HG02884 (cell line): Measurements from ENCODE around the gene SHD.
"Not testable (repeated sequence)": the region's sequence is repeated elsewhere in the genome, so short reads cannot be mapped to it uniquely, and the experiment has no call there.

Source experiments
- ATAC-seq: cut with Tn5 transposase; IDR thresholded peaks from one replicate; pipeline ENCODE4 v1.9.1; 2021; ENCODE audit warnings: mild to moderate bottlenecking, moderate library complexity; ENCODE audit not compliant: unreplicated experiment

The SHD gene, protein sequence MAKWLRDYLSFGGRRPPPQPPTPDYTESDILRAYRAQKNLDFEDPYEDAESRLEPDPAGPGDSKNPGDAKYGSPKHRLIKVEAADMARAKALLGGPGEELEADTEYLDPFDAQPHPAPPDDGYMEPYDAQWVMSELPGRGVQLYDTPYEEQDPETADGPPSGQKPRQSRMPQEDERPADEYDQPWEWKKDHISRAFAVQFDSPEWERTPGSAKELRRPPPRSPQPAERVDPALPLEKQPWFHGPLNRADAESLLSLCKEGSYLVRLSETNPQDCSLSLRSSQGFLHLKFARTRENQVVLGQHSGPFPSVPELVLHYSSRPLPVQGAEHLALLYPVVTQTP

DNA sequence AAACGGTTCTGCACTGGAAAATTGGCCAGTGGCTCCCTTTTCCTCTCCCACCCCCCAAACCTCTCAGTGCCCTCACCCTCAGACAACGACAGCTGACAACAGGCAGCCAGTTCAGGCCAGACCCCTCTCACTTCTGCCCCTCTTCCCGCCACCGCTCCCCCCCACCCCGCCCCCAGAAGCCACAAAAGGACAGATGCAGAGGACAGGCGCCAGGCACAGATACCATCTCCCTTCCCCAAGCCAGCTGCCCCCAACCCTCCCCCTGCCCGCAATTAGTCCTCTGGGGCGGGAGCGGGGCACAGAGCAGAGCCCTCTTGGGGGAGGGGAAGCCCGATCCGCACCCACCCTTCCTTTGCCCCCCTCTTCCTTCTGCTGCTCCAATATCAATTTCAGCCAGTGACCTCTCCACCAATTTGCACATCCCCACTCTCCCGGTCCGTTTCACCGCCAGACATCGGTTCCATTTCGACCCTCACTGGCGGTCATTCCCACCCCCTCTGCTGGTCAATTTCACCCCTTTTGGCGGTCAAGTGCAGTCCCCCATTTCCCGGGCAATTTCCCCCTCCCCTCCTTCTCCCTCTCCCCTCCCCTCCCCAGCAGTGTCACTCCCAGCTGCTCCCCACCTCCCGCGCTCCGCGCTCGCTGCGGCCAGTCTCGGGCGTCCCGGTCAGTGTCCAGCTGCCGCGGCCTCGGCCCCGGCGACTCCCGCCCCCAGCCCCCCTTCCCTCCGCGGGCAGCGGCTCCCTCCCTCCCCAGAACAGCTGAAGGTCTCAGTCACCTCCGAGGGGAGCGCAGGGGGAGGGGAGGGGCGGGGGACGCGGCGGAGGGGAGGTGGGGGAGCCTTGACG is at the start of gene SHD:
SHD (plus strand) TSS at position 848 of the 848 bp plus-strand sequence. CDS start 798 bp downstream, outside the sequence.
- ATAC-seq, result no peak

DNA sequence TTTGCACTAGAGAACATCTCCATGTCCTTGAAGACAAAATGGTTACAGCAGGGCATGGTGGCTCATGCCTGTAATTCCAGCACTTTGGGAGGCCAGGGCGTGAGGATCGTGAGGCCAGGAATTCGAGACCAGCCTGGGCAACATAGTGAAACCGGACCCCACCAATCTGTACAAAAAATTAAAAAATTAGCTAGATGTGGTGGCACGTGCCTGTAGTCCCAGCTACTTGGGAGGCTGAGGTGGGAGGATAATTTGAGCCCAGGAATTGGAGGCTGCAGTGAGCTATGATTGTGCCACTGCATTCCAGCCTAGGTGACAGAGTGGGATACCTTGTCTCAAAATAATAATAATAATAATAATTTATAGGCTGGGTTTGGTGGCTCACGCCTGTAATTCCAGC is 48.8 kb upstream of the SHD start:
- ATAC-seq, result not testable (repeated sequence)

DNA sequence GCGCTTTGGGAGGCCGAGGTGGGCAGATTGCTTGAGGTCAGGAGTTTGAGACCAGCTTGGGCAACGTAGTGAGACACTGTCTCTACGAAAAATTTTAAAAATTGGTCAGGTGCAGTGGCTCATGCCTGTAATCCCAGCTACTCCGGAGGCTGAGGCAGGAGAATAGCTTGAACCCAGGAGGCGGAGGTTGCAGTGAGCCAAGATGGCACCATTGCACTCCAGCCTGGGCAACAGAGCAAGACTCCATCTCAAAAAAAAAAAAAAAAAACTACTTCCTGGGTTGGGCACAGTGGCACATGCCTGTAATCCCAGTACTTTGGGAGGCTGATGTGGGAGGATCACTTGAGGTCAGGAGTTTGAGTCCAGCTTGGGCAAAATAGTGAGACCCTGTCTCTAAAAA is 47.5 kb upstream of the SHD start:
- ATAC-seq, result not testable (repeated sequence)

DNA sequence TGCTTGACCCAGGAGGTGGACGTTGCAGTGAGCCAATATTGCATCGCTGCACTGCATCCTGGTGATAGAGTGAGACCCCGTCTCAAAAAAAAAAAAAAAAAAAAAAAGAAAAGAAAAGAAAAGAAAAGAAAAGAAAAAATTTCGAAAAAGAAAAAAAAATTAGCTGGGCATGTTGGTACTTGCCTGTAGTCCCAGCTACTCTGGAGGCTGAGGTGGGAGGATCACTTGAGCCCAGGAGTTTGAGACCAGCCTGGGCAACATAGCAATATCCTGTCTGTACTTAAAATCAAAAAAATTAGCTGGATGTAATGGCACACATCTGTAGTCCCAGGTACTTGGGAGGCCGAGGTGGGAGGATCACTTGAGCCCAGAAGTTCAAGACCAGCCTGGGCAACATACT is 46.9 kb upstream of the SHD start:
- ATAC-seq, result not testable (repeated sequence)

DNA sequence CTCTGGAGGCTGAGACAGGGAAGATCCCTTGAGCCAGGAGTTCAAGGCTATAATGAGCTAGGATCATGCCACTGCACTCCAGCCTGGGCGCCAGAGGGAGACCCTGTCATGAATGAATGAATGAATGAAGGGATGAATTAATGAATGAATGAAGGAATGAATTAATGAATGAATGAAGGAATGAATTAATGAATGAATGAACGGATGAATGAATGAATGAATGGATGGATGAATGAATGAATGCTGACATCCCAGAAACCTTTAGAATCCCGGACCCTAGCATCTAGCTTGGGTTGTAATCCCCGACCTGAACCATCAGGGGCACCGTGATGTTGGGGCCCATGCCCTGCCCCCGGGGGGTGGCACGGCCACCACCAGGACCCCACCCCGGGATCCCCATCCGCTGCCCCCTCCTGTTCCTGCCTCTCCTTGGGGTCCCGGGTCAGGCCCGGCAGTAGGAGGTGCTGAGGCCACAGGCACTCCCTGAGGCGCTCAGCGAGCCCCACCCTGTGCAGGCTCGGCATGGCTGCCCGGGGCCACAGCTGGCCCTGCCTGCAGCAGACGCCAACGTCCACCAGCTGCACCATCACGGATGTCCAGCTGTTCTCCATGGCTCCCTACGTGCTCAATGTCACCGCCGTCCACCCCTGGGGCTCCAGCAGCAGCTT is 46.3 kb upstream of the SHD start:
- ATAC-seq, result no peak

DNA sequence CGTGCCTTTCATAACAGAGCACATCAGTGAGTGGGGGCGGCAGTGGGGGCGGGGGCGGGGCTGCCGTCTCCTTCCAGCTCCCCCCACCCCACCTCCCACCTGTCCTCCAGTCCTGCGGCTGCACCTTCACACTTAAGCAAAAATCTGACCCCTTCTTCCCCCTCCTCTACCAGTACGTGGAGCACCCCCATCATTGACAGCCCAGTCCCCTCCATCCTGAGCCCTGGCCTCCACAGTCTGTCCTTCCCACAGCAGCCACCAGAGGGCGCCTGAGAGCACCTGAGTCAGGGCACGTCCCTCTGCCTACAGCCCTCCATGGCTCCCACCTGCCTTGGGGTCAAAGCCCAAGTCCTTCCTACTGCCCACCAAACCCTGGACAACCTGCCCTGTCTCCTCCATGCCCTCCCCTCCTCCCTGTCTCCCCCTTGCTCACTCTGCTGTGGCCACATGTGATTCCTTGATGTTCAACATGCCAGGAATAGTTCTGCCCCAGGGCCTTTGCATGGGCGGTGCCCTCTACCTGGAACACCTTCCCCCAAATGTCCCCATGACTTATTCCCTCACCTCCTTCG is 45.7 kb upstream of the SHD start:
- no peak for ATAC-seq

DNA sequence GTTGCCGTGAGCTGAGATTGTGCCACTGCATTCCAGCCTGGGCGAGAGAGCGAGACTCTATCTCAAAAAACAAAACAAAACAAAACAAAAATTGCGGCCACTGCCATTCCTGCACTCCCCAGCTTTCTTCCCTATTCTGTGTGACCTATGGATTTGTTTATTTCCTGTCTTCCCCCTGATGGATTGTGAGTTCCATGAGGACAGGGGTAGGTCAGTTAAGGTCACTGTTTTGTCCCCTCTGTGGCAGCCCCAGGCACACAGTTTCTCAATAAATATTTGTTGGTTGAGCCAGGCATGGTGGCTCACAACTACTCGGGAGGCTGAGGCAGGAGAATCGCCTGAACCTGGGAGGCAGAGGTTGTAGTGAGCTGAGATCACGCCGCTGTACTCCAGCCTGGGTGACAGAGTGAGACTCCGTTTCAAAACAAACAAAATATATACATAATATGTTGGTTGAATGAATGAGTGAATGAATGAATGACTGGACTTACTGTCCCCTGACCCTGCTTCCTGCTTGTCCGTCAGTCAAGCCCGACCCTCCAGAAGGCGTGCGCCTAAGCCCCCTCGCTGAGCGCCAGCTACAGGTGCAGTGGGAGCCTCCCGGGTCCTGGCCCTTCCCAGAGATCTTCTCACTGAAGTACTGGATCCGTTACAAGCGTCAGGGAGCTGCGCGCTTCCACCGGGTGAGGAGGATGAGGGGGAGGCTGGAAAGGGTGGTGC is 44.8 kb upstream of the SHD start:
- no peak for ATAC-seq

DNA sequence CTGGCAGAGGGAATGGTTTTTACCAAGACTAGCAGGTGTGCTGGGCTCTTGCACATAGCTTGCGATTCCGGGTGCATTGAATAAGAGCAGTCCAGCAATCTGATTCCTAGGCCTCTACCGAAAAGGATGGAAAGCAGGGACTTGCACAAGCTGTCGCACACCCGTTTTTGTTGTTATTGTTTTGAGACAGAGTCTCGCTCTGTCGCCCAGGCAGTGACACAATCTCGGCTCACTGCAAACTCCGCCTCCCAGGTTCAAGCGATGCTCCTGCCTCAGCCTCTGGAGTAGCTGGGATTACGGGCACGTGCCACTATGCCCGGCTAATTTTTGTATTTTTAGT is 44.2 kb upstream of the SHD start:
- no peak for ATAC-seq

DNA sequence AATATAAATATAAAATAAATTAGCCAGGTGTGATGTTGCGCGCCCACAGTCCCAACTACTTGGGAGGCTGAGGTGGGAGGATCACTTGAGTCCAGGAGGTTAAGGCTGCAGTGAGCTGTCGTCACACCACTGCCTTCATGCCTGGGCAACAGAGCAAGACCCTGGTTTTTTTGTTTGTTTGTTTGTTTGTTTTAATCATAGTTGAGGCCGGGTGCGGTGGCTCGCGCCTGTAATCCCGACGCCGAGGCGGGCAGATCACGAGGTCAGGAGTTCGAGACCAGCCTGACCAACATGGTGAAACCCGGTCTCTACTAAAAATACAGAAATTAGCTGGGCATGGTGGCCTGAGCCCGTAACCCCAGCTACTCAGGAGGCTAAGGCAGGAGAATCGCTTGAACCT is 41.6 kb upstream of the SHD start:
- ATAC-seq, result not testable (repeated sequence)

DNA sequence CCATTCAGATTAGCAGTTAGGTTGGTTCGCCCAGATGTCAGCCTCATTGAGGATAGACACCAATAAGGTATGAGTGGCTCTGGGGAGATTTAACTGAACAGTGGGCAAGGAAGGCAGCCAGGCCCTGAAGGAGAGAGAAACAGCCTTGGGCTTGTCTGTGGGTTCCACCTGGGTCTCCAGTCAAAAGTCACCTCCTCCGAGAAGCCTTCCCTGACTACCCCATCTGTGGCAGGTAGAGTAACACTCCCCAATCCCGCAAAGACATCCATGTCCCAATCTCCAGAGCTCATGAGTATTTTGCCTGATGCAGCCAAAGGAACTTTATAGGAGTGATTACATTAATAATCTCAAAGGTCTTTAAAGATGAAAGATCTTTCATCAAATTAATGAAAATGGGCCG is 40.2 kb upstream of the SHD start:
- no peak for ATAC-seq

DNA sequence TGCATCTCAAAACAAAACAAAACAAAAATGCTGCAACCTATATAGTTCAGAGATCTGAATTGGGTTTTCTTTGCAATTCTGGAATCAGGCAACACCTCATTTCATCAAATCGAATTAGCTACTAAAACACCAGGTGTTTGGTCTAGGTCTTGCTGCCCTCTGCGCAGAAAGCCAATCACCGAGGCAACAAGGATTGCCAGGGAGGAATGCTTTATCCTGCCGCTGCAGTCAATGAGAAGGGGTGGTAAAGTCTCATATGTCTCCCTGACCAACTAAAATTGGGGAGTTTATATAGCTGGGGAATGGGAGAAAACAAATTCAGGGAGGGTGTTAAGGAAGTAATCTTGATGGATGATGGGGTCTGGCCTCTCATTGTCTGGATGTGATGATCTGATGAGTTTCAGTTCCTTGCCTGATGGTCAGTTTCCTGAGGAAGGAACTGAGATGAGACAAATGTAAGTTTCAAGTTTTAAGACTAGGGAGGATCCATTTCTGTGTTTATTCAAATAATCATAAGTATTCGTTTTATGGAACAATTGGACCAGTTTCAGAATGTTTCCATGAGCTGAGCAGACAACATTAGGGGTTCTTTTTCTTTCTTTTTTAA is 37.1 kb upstream of the SHD start:
- no peak for ATAC-seq

DNA sequence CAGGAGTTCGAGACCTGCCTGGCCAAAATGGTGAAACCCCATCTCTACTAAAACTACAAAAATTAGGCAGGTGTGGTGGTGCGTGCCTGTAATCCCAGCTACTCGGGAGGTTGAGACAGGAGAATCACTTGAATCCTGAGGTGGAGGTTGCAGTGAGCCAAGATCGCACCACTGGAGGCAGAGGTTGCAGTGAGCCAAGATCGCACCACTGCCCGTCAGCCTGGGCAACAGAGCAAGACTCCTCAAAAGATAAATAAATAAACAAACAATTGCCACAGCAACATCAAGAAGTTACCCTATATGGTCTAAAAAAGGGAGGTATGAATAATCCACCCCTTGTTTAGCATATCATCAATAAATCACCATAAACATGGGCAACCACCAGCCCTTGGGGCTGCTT is 33.1 kb upstream of the SHD start:
- not testable (repeated sequence) for ATAC-seq

DNA sequence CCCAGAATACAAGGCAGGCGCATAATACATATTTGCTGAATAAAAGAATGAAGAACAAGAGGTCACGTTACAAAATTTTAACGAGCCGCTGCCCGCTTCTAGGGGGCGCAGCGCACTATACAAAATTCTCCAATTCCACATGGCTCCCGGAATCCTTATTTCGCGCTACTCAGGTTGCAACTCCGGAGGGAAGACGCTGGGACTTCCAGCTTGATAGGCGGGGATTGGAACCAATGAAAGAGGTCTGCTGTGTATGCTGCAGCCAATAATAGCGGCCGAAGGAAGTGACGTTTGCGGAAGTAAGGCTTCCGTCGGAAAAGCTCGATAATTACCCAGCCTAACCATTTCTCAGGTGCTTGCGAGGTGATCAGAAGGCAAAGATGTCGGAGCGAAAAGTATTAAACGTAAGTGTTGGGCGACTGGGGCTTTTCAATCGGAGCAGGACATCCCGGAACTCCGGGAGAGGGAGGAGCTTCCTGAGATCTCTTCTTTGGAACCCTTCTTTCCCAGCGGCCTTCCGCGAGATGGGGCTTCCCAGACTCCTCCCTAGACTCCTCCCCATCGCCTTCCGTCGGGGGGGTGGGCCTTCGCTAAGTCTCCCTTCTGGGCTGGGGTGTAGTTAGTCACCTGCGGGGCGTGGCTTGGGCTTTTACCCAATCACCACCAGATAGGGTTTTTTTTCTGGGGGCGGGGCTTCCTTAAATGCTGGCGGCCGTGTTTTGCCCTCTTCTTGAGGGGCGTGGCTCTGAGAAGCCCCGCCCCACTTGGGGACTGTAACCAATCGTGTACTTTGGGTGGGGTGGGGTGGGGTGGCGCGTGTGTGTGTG is 32.1 kb upstream of the SHD start, which contains the start of gene YJU2:
YJU2 (plus strand) TSS at position 314 of the 827 bp plus-strand sequence; CDS start at position 381, 67 bp downstream.
- ATAC-seq, result peak; percentile 76

DNA sequence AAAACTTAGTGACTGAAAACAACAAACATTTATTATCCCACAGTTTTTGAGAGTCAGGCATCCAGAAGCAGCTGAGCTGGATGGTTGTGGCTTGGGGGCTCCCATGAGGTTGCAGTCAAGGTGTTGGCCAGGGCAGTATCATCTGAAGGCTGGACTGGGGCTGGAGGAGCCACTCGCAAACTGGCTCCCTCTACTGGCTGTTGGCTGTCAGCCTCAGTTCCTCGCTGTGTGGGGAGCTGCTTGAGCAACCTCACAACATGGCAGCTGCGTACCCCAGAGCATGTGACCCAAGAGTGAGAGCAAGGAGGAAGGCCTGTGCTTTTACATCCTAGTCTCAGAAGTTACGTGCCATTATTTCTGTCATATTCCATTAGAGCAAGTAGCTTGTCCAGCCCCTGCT is 22.5 kb upstream of the SHD start:
- ATAC-seq, result no peak

DNA sequence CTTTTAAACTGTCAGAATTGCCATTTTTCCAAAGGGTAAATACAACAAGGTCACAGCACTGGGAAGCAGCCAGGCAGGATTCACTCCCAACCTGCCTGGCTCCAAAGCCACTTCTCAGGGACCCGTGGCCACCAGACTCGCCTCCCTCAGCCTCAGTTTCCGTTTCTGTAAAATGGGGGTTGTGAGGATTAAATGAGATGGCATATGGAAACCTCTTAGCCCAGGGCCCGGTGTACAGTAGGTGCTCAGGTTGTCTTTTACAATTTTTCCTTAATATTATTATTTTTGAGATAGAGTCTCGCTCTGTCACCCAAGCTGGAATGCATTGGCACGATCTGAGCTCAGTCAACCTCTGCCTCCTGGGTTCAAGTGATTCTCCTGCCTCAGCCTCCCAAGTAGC is 22.0 kb upstream of the SHD start:
- ATAC-seq, result no peak

DNA sequence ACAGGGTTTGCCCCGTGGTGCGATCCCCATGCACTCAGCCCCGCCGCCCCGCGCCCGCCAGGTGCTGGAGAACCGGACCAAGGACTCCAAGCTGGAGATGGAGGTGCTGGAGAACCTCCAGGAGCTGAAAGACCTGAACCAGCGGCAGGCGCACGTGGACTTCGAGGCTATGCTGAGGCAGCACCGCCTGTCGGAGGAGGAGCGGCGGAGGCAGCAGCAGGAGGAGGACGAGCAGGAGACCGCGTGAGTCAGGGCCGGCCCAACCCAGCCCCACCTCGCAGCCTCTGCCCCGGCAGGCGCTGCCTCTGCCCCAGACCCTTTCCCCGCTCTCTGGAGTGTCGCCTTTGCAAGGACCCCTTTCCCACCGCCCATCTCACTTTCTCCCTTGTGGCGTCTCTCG is 20.9 kb upstream of the SHD start:
- no peak for ATAC-seq

DNA sequence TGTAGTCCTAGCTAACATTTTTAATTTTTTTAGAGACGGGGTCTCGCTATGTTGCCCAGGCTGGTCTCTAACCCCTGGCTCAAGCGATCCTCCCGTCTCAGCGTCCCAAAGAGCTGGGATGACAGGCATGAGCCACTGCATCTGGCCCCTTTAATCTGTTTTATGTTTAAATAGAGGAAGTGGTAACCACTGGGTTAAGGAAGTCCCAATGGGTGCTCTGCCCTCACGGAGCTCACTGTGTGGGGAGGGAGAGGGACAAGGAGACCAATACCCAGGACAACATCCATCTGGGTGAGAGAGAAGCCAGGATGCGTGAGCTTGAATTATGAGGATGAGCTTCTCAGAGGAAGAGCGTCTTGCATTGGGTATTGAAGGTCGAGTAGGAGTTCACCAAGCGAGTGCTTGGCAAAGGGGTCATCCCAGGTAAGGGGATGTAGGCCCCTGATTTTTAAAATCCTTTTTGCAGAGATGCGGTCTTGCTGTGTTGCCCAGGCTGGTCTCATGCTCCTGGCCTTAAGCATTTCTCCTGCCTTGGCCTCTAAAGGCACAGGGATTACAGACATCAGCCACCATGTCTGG is 18.4 kb upstream of the SHD start:
- ATAC-seq, result no peak

DNA sequence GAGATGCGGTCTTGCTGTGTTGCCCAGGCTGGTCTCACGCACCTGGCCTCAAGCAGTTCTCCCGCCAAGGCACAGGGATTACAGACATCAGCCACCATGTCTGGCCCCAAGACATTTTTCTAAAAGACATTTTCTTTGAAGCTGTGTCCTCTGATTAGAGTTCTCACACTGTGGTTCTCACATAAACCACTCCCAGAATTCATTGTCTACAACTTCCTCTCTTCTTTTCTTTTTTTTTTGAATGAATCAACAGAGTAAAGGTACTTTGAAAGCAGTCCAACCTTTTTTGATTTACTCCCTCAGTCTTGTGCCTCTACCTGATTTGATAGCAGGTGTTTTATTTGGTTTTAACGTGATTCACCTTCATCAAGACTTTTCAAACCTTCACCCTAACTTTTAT is 14.3 kb upstream of the SHD start:
- no peak for ATAC-seq
